Measurements from ENCODE around the gene NLRP3. TPM values are rescaled to one million over a fixed set of nuclear protein-coding genes. Genes with fewer than 3 reads are reported as not detected.

The NLRP3 gene
- total and polyA plus RNA-seq, 12 donors = 0.28 to 6.1 (median 0.78) TPM

DNA sequence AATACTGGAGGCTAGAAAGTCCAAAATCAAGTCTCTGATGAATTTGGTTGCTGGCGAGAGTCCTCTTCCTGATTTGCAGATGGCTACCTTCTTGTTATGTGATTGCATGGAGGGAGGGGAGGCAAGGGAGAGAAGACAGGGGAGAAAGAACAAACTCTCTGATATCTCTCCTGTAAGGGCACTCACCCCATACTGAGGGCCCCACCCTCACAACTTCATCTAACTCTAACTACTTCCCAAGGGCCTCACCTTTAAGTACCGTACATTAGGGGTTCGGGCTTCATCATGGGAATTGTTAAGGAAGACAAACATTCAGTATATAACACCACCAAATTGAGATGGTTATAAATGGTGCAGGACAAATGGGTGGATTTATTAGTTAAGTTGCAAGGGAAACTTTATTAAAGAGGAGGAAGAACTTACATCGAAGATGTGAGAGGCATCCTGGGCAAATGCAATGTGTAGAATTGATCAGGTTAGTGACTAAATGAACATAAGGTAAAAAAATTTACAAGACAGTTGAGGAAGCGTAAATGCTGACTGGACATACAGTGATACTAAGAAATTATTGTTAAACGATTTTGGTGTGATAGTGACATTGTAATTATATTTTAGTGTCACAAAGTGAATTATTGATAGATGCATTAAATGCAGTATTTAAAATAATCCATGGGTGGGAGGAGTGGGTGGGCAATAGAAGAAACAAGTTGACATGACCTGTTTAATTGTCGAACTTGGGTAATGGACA lies 31.4 kb downstream of the NLRP3 start:
- TF ChIP-seq, protein P1, sequence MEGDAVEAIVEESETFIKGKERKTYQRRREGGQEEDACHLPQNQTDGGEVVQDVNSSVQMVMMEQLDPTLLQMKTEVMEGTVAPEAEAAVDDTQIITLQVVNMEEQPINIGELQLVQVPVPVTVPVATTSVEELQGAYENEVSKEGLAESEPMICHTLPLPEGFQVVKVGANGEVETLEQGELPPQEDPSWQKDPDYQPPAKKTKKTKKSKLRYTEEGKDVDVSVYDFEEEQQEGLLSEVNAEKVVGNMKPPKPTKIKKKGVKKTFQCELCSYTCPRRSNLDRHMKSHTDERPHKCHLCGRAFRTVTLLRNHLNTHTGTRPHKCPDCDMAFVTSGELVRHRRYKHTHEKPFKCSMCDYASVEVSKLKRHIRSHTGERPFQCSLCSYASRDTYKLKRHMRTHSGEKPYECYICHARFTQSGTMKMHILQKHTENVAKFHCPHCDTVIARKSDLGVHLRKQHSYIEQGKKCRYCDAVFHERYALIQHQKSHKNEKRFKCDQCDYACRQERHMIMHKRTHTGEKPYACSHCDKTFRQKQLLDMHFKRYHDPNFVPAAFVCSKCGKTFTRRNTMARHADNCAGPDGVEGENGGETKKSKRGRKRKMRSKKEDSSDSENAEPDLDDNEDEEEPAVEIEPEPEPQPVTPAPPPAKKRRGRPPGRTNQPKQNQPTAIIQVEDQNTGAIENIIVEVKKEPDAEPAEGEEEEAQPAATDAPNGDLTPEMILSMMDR (IDR thresholded peaks at IDR 0.05) = no peak
- Histone ChIP-seq H3K4me1 (peaks cover 0 to 19% (median 0%) of the 10 kb centered on the region in 9 donors), H3K4me3 (peak overlapping the region in 9 of 10 donors; percentile 7 to 57 (median 54)), H3K36me3 (peaks cover 0 to 42% (median 0%) of the 10 kb centered on the region in 9 donors), H3K27me3 (peaks cover 0 to 20% (median 3%) of the 10 kb centered on the region in 7 donors), H3K27ac (peak overlapping the region in 2 of 10 donors; percentile 6 to 42), H3K9me3 (no peaks in the 10 kb centered on the region)
- no peak for DNase-seq
- WGBS, 2 donors = 84% methylated on average over 7 of the region's 7 CpGs
- intact Hi-C loops (cut with DNase I) = no loop called here
- ATAC-seq = no peak

DNA sequence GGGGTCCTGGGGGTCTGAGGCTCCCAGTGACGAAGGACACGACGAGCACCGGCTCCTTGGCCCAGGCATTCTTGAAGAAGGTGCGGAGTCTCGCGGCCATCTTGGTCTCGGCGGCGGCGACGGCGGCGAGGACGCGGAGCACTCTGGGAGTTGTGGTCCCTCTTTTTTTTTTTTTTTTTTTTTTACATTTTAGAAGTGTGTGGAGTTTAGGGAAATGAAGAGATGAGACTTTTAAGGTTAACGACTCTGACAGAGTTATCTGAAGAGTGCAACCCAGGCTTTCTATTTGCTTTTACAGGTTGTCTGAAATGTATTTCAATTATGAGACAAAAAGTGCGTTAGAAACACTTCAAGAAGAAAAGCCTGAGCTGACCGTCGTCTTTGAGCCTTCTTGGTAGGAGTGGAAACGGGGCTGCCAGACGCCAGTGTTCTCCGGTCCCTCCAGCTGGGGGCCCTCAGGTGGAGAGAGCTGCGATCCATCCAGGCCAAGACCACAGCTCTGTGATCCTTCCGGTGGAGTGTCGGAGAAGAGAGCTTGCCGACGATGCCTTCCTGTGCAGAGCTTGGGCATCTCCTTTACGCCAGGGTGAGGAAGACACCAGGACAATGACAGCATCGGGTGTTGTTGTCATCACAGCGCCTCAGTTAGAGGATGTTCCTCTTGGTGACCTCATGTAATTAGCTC lies 32.3 kb downstream of the NLRP3 start:
- DNase-seq = peak; percentile 57 to 71
- peaks cover 0 to 41% (median 0%) of the 10 kb centered on the region in 9 donors for H3K36me3 ChIP-seq
- peaks cover 0 to 19% (median 0%) of the 10 kb centered on the region in 9 donors for H3K4me1 ChIP-seq
- peak overlapping the region; percentile 7 to 57 (median 52) for H3K4me3 ChIP-seq
- WGBS, 2 donors = 5 to 6% methylated on average over 31 of the region's 31 CpGs
- intact Hi-C loops (cut with DNase I) = no loop called here
- peak; percentile 84 to 91 (median 89) for ATAC-seq
- H3K27me3 ChIP-seq = peaks cover 0 to 24% (median 9%) of the 10 kb centered on the region in 7 donors
- H3K27ac ChIP-seq = peak overlapping the region in 5 of 10 donors; percentile 6 to 51 (median 35)
- H3K9me3 ChIP-seq = no peaks in the 10 kb centered on the region
- TF ChIP-seq, protein P1 (IDR thresholded peaks at IDR 0.05) = no peak

DNA sequence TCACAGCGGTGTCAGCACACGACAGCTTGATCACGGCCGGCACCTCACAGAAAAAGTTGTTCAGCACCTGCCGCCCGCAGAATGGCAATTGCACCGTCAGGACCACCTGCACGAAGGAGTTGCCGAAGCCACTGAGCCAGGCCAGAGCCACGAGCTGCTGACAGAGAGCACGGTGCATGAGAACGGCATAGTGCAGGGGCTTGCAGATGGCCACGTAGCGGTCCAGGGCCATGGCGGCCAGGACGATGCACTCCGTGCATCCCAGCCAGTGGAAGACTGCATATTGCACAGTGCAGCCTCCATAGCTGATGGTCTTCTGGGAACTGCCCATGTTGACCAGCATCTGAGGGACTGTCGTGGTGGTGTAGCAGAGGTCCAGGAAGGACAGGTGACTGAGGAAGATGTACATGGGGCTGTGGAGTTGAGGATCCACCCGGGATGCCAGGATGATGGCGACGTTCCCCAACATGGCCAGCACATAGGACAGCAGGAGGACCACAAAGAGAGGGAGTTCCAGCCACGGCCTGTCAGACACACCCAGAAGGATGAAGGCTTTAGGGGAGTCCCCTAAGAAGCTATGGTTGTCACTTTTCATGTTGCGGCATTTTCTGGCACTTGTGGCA lies 35.5 kb downstream of the NLRP3 start:
- ATAC-seq (no peak), DNase-seq (no peak)
- Histone ChIP-seq H3K27me3 (peaks cover 0 to 49% (median 10%) of the 10 kb centered on the region in 7 donors), H3K27ac (no peak overlapping the region), H3K4me1 (peaks cover 0 to 16% (median 0%) of the 10 kb centered on the region in 9 donors), H3K36me3 (peaks cover 0 to 22% (median 0%) of the 10 kb centered on the region in 9 donors), H3K9me3 (no peaks in the 10 kb centered on the region), H3K4me3 (no peak overlapping the region)
- 91 to 92% methylated on average over 23 of the region's 23 CpGs for WGBS, 2 donors
- TF ChIP-seq, protein P1 (IDR thresholded peaks at IDR 0.05) = no peak
- intact Hi-C loops (cut with DNase I) = no loop called here

DNA sequence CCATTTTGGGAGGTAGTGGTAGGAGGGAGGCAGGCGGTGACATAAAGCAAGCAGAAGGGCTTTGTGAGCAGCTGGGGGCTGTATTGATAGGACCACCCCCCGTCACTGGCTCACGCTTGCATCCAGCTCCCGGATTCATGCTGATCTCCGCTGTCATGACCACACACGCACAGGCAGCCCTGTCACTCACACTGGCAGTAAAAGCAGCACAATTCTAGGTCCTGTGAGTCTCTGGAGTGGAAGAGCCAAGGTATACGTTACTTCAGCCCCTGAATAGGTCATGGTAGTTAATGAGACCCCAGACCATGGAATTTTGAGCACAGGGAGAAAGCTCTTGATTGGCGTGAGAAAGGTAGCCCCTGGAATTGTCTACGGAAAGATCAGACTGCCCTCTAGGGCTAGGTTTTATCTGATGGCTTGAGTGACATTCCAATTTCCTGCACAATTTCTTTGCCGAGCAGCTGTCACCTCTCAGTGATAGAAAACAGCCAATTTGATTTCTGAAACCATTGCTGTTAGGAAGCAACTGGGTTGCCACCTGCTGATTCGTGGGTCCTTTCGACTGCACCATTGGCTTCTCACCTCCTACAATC lies 36.6 kb downstream of the NLRP3 start:
- intact Hi-C loops (cut with DNase I) = no loop called here
- Histone ChIP-seq H3K4me1 (peaks cover 0 to 23% (median 0%) of the 10 kb centered on the region in 9 donors), H3K27ac (no peak overlapping the region), H3K4me3 (no peak overlapping the region), H3K9me3 (no peaks in the 10 kb centered on the region), H3K27me3 (peaks cover 0 to 58% (median 12%) of the 10 kb centered on the region in 7 donors), H3K36me3 (peaks cover 0 to 22% (median 0%) of the 10 kb centered on the region in 9 donors)
- TF ChIP-seq, protein P1 (IDR thresholded peaks at IDR 0.05) = no peak
- WGBS, 2 donors = 45 to 52% methylated on average over 12 of the region's 12 CpGs
- ATAC-seq (no peak), DNase-seq (no peak)

All from heart right ventricle (tissue), 16 donors.